ENCODE measurements around the gene RPL31.
"Not testable (repeated sequence)": the region's sequence is repeated elsewhere in the genome, so short reads cannot be mapped to it uniquely, and the experiment has no call there.

Gene RPL31

GRCh38 chr2:101030866-101031554, 28.9 kb downstream of the RPL31 start:
- DNase-seq, result no peak

GRCh38 chr2:101032084-101032776, 30.1 kb downstream of the RPL31 start:
- DNase-seq, result no peak

DNA sequence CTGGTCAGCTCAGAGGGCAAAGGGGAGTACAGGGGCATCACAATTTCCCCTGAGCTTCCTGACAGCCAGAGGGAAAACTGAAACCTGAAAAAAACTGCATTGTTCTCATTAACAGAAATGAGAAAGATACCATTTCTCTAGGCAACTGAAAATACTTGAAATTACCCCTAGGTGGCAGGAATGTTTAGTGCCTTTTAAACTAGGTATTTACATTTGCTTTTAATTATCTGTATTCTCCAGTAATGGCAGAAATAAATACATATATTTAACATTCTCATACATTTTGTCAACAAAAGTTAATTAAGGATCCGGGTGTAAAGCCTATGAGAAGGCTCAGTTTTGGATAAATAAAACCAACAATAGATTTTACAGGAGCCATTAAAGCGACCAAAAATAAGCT, 34.5 kb downstream of the RPL31 start:
- DNase-seq, result no peak

- DNase-seq, result no peak
These were observed 35.2 kb downstream of the RPL31 start for GRCh38 chr2:101037161-101037755.

GRCh38 chr2:101038455-101039255, 36.6 kb downstream of the RPL31 start:
- DNase-seq, result no peak

DNA sequence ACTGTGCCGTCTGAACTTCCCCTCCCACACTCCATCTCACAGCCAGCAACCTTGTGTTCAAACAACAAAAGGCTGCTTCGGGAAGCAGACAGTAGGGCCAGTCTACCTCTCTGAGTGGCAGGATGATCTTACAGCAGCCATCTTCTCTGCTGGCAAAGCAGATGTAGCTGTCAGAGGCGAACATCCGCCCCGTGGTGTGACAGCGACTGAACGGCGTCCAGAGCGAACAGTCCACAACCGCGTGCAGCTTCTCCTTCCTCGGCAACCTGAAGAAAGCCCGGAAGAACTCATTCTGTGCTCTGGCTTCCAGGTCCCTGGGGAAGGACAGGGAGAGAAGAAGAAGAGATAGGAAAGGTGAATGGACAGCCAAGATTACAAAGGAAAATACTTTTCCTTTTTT, 38.0 kb downstream of the RPL31 start:
- DNase-seq, result no peak

DNA sequence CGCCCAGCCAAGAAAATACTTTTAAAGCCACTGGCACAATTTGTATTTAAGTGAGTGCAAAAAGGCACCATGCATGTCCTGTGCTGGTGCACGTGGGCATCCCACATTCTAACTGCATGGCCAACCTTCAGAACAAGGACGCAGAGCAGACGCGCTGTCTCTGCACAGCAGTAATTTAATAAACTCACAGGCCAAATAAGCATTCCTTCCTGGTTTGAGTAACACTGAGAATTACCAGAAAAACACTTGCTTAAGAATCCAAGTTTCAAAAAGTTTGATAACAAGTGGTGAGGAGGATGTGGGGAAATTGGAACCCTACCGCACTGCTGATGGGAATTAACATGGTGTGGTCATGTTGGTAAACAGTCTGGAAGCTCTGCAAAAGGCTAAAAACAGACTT, 38.7 kb downstream of the RPL31 start:
- DNase-seq, result no peak

DNA sequence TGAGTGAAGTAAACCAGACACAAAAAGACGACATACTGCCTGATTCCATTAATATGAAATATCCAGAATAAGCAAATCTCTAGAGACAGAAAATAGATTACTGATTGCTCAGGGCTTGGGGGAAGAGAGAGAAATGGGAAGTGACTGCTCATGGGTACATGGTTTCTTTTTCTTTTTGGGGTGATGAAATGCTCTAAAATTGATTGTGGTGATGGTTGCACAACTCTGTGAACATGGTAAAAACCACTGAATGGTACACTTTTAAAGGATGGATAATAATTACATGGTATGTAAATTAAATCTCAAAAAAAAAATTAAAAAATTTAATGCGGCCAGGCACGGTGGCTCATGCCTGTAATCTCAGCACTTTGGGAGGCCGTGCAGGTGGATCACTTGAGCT, 39.3 kb downstream of the RPL31 start:
- DNase-seq, result no peak

DNA sequence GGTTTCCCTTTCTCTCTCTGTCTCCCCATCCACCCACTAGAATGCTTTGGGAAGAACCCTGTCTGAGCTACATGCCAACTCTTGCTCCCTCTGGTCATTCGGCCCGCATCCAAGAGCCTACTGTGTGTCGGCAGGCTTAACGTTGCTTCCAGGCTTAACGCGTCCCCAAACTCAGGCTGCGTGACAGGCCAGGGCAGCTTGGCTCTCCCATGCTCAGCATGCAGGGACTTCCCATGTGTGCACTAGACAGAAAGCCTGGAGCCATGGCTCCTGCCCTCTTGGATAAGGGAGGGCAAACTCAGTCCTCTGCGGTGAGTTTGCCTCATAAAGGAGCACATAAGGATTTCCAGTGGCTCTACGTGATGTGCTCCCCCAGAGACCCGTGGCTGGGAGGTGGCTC, 43.2 kb downstream of the RPL31 start:
- no peak for DNase-seq

- DNase-seq, result no peak
These were observed 45.1 kb downstream of the RPL31 start for GRCh38 chr2:101047075-101047766.

GRCh38 chr2:101047774-101048173, 45.7 kb downstream of the RPL31 start:
- no peak for DNase-seq

- DNase-seq, result no peak
These were observed 46.7 kb downstream of the RPL31 start for GRCh38 chr2:101048756-101049155.

DNA sequence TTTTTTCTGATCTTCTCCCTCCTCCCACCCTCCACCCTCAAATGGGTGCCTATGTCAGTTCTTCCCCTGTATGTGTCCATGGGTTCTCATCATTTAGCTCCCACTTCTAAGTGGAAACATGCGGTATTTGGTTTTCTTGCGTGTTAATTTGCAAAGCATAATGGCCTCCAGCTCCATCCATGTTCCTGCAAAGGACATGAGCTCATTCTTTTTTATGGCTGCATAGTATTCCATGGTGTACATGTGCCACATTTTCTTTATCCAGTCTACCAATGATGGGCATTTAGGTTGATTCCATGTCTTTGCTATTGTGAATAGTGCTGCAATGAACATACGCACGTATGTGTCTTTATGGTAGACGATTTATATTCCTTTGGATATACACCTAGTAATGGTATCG, 48.8 kb downstream of the RPL31 start:
- not testable (repeated sequence) for DNase-seq

DNA sequence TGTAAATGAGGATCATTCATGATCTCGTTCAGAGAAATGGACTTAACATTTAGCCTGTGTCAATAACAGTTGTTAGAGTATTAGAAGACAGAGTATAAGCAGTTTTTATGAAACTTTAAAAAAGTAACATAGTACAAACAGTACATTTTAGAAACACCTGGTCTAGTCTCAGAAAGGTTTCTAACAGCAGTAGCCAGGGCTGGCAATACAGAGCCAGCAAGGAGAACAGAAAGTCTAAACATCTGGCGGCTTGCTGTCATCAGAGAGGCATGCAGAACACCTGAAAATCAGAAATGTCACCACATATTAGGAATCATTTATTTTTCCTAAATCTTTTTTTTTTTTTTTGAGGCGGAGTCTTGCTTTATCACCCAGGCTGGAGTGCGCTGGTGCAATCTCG, 50.1 kb downstream of the RPL31 start:
- DNase-seq, result no peak

- no peak for DNase-seq
These were observed 51.0 kb downstream of the RPL31 start for GRCh38 chr2:101053117-101053516.

All from NCI-H187 treated with DMSO at 0.1 percent for 48 hours (cell line).